Measurements from ENCODE around the gene STRN. TPM values are rescaled to one million over a fixed set of nuclear protein-coding genes. Genes with fewer than 3 reads are reported as not detected.
"Not testable (repeated sequence)": the region's sequence is repeated elsewhere in the genome, so short reads cannot be mapped to it uniquely, and the experiment has no call there.

The STRN gene
- total RNA-seq, 4 donors from 2014 or later = 23.6 to 30.6 (median 25.3) TPM

DNA sequence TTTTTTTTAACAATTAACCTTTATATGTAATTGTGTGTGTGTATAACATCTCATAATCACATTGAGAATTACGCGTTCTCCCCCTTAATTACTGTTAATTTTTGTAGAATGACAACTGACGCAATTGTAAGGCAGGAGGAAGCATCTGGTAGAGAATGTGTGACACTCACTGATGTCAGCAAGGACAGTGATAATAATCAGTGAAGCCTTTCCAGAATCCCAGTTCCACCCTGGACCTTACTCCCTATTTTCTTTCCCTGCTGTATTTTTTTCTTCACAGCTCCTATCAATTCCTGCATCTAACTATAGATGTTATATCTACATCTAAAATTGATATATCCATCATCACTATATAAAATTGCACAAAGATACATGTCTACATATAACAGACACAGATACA is 16.1 kb upstream of the STRN start:
- H3K9me3 ChIP-seq = no peaks in the 10 kb centered on the region
- WGBS, 2 donors (ENCODE audit: low coverage in 1 of 2) = 49 to 55% methylated on average over 3 of the region's 3 CpGs
- intact Hi-C loops (cut with DNase I; ENCODE audit: low total_unique reads) = no loop called here

DNA sequence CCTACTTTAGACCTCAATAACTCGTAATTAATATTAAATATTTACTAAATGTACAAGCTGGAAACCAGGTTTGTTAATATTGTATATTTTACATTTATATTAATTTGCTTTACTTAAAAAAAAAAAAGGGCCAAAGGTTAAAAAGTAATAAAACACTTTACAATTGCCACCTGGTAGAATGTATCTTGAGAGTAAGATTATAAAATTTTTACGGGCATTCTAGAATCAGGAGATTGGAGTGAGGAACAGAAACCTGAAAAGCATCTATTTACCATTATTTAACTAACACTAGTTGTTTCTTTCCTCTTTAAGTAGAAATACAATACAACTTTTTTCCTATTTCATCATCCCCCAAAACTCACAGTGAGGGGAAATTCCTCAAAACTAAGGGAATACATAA is 15.6 kb upstream of the STRN start:
- H3K36me3 ChIP-seq = peaks cover 0 to 10% (median 2%) of the 10 kb centered on the region in 4 donors
- no peak for DNase-seq
- H3K4me3 ChIP-seq = no peak overlapping the region
- H3K27ac ChIP-seq = peak overlapping the region in 1 of 4 donors; percentile 14
- H3K9me3 ChIP-seq = no peaks in the 10 kb centered on the region
- H3K27me3 ChIP-seq = no peaks in the 10 kb centered on the region
- in situ Hi-C loops (cut with MboI; ENCODE audit: low pct_ligation_motif_present in 1 of 4, low pct_unique_long_range_greater_than_20kb in 1 of 4, low sequenced_read_pairs in 3 of 4) (no loop called here), intact Hi-C loops (cut with DNase I; ENCODE audit: low total_unique reads) (no loop called here)
- peaks cover 0 to 19% (median 9%) of the 10 kb centered on the region in 4 donors for H3K4me1 ChIP-seq
- no peak for TF ChIP-seq POLR2AphosphoS5 (IDR thresholded peaks at IDR 0.05)
- TF ChIP-seq EP300 (IDR thresholded peaks at IDR 0.05; ENCODE audit: low read depth) = no peak
- no peak for TF ChIP-seq CTCF (IDR thresholded peaks at IDR 0.05)
- no peak for TF ChIP-seq POLR2A (IDR thresholded peaks at IDR 0.05)
- 46 to 53% methylated on average over 2 of the region's 2 CpGs for WGBS, 2 donors (ENCODE audit: low coverage in 1 of 2)

More for the DNA sequence above, 16.1 kb upstream of the STRN start:
- TF ChIP-seq POLR2AphosphoS5 (IDR thresholded peaks at IDR 0.05) (no peak), POLR2A (IDR thresholded peaks at IDR 0.05) (no peak), EP300 (IDR thresholded peaks at IDR 0.05; ENCODE audit: low read depth) (no peak), CTCF (IDR thresholded peaks at IDR 0.05) (no peak)
- in situ Hi-C loops (cut with MboI; ENCODE audit: low pct_ligation_motif_present in 1 of 4, low pct_unique_long_range_greater_than_20kb in 1 of 4, low sequenced_read_pairs in 3 of 4) = no loop called here
- Histone ChIP-seq H3K27me3 (no peaks in the 10 kb centered on the region), H3K4me3 (no peak overlapping the region), H3K36me3 (peaks cover 0 to 16% (median 2%) of the 10 kb centered on the region in 4 donors), H3K4me1 (peaks cover 0 to 19% (median 9%) of the 10 kb centered on the region in 4 donors), H3K27ac (no peak overlapping the region)
- no peak for DNase-seq

DNA sequence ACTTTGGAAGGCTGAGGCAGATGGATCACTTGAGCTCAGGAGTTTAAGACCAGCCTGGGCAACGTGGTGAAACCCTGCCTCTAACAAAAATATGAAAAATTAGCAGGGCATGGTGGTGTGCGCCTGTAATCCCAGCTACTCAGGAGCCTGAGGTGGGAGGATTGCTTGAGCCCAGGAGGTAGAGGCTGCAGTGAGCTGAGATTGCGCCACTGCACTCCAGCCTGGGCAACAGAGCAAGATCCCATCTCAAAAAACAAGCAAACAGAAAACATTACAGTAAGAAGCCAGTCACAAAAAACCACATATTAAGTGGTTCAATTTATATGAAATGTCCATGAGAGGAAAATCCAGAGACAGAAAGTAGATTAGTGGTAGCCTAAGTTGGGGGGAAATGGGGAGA is 12.7 kb upstream of the STRN start:
- H3K9me3 ChIP-seq; H3K27me3 ChIP-seq; H3K4me3 ChIP-seq; in situ Hi-C loops (cut with MboI; ENCODE audit: low pct_ligation_motif_present in 1 of 4, low pct_unique_long_range_greater_than_20kb in 1 of 4, low sequenced_read_pairs in 3 of 4); H3K27ac ChIP-seq; intact Hi-C loops (cut with DNase I; ENCODE audit: low total_unique reads); DNase-seq; H3K36me3 ChIP-seq: not testable (repeated sequence)
- H3K4me1 ChIP-seq = peaks cover 0 to 19% (median 9%) of the 10 kb centered on the region in 4 donors
- 94 to 95% methylated on average over 3 of the region's 3 CpGs for WGBS, 2 donors (ENCODE audit: low coverage in 1 of 2)

- no peaks in the 10 kb centered on the region for H3K9me3 ChIP-seq
- H3K4me1 ChIP-seq = no peaks in the 10 kb centered on the region
- H3K36me3 ChIP-seq = peaks cover 0 to 6% (median 2%) of the 10 kb centered on the region in 4 donors
- no peak for TF ChIP-seq CTCF (IDR thresholded peaks at IDR 0.05)
- TF ChIP-seq EP300 (IDR thresholded peaks at IDR 0.05; ENCODE audit: low read depth) = no peak
- TF ChIP-seq POLR2AphosphoS5 (IDR thresholded peaks at IDR 0.05) = no peak
- no peak for TF ChIP-seq POLR2A (IDR thresholded peaks at IDR 0.05)
- no peak for DNase-seq
- no peak overlapping the region for H3K4me3 ChIP-seq
- intact Hi-C loops (cut with DNase I; ENCODE audit: low total_unique reads) (no loop called here), in situ Hi-C loops (cut with MboI; ENCODE audit: low pct_ligation_motif_present in 1 of 4, low pct_unique_long_range_greater_than_20kb in 1 of 4, low sequenced_read_pairs in 3 of 4) (no loop called here)
- H3K27ac ChIP-seq = no peak overlapping the region
- no peaks in the 10 kb centered on the region for H3K27me3 ChIP-seq
- 100% methylated on average over 1 to 2 of the region's 2 CpGs for WGBS, 2 donors (ENCODE audit: low coverage in 1 of 2)
These were observed 9.7 kb upstream of the STRN start for GRCh38 chr2:36976065-36976464.

GRCh38 chr2:36975306-36975705 is 9.0 kb upstream of the STRN start:
- WGBS, 2 donors (ENCODE audit: low coverage in 1 of 2) = 84 to 92% methylated on average over 6 to 8 of the region's 8 CpGs
- H3K36me3 ChIP-seq = peaks cover 0 to 5% (median 2%) of the 10 kb centered on the region in 4 donors

More at GRCh38 chr2:36975306-36975705, 9.0 kb upstream of the STRN start:
- Histone ChIP-seq H3K4me1 (no peaks in the 10 kb centered on the region), H3K27ac (no peak overlapping the region), H3K4me3 (no peak overlapping the region), H3K9me3 (no peaks in the 10 kb centered on the region), H3K27me3 (no peaks in the 10 kb centered on the region)
- TF ChIP-seq POLR2AphosphoS5 (IDR thresholded peaks at IDR 0.05) = no peak
- no peak for TF ChIP-seq POLR2A (IDR thresholded peaks at IDR 0.05)
- no peak for TF ChIP-seq EP300 (IDR thresholded peaks at IDR 0.05; ENCODE audit: low read depth)
- TF ChIP-seq CTCF (IDR thresholded peaks at IDR 0.05) = no peak
- in situ Hi-C loops (cut with MboI; ENCODE audit: low pct_ligation_motif_present in 1 of 4, low pct_unique_long_range_greater_than_20kb in 1 of 4, low sequenced_read_pairs in 3 of 4) = no loop called here
- DNase-seq = no peak
- intact Hi-C loops (cut with DNase I; ENCODE audit: low total_unique reads) = no loop called here
